AG04450 (cell line): ENCODE data around the gene PRUNE2. TPM values are rescaled to one million over a fixed set of nuclear protein-coding genes. Genes with fewer than 3 reads are reported as not detected.

ENCODE experiments used
- CTCF ChIA-PET: fragments of 300-600, 350-600 bp; formaldehyde crosslinking; extraction: SDS; loops from one replicate; lab custom pipeline; 2022; ENCODE audit warnings: antibody characterized with exemption, inconsistent platforms; lab: Charles Lee
- POLR2A ChIA-PET: fragments of 350-600 bp; formaldehyde crosslinking; extraction: SDS; loops from one replicate; lab custom pipeline; 2021; ENCODE audit warnings: antibody characterized with exemption, inconsistent platforms; lab: Yijun Ruan, JAX
- DNase-seq: peaks from one replicate; pipeline ENCODE4 v3.0.0-alpha.2; 2011; ENCODE audit warnings: low read depth, low spot score
- H3K27ac ChIP-seq: one replicate; pipeline ENCODE4 v1.5.1; 2012; ENCODE audit warnings: low read depth, low read length, control low read depth
- H3K27me3 ChIP-seq: one replicate; pipeline ENCODE4 v1.6.0; 2012; ENCODE audit warnings: low read length; ENCODE audit not compliant: control insufficient read depth, insufficient read depth
- H3K4me3 ChIP-seq: 2 replicates; pipeline ENCODE4 v1.5.1; 2011; ENCODE audit warnings: mild to moderate bottlenecking, low read depth, low read length, control low read depth
- H3K9me3 ChIP-seq: 2 replicates; pipeline ENCODE4 v1.5.1; 2012; ENCODE audit warnings: low read length; ENCODE audit not compliant: control insufficient read depth, insufficient read depth
- polyA plus RNA-seq: library from polyadenylated mRNA; depleted of rRNA; stranded (reverse); fragments of >200 nt; gene quantifications from 2 replicates; pipeline ENCODE4 v1.2.3, GENCODE V29; 2011
- TF ChIP-seq, protein P1 (sequence below): IDR thresholded peaks from 2 replicates; pipeline ENCODE4 v1.5.1; 2011; ENCODE audit warnings: low read depth, low read length, control low read depth, inconsistent platforms

The PRUNE2 gene
- polyA plus RNA-seq, 1 experiment, result 1.1 TPM

DNA sequence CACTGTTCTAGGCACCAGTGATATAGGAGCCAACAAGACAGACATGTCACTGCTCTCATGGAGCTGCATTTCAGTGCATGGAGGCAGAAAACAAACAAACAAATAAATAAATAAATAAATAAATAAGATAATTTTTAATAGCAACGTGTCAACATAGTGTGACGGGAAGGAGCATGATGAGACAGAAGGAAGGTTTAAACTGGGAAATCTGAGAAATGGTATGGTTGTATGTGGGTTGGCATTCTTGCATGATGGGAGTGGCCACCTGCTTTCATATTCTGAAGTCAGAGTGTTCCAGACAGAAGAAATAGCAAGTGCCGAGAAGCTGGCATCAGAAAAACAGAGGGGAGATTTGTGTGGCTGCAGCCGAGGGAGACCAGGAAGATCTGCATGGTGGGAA lies 141.8 kb downstream of the PRUNE2 start, which contains the start of gene PCA3:
PCA3 (plus strand) TSS at position 301 of the 400 bp plus-strand sequence.
- CTCF ChIA-PET, result no interaction called here
- DNase-seq, result no peak
- POLR2A ChIA-PET, result no interaction called here
- TF ChIP-seq, protein P1, sequence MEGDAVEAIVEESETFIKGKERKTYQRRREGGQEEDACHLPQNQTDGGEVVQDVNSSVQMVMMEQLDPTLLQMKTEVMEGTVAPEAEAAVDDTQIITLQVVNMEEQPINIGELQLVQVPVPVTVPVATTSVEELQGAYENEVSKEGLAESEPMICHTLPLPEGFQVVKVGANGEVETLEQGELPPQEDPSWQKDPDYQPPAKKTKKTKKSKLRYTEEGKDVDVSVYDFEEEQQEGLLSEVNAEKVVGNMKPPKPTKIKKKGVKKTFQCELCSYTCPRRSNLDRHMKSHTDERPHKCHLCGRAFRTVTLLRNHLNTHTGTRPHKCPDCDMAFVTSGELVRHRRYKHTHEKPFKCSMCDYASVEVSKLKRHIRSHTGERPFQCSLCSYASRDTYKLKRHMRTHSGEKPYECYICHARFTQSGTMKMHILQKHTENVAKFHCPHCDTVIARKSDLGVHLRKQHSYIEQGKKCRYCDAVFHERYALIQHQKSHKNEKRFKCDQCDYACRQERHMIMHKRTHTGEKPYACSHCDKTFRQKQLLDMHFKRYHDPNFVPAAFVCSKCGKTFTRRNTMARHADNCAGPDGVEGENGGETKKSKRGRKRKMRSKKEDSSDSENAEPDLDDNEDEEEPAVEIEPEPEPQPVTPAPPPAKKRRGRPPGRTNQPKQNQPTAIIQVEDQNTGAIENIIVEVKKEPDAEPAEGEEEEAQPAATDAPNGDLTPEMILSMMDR, result no peak
- no peak within 1 kb of the TSS for H3K4me3 ChIP-seq
- H3K27ac ChIP-seq, result no peak within 1 kb of the TSS
- peaks cover 4% of the 10 kb centered on the region for H3K27me3 ChIP-seq
- H3K9me3 ChIP-seq, result no peaks in the 10 kb centered on the region

DNA sequence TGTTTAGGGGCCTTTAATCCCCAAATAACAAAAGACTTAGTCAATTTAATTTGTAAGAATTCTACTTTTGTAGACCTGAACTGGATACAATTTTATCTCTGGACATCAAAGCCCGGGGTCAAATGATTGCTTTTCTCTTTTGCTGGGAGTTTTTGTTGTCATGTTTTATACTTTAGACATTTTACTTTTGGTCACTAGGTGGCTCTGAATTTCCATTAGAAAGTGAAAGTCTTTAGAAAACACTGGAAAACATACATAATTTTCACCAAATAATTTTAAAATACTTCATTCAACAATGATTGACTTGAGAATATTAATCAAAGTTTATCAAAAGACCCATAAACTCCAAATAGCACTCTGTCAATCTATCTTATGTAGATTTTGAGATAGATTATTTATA lies 144.5 kb downstream of the PRUNE2 start:
- CTCF ChIA-PET, result interaction anchor here (0.5 to 1.1 kb wide), 6 partner anchors 11 to 386 kb away, joined by 3 to 4 read pairs (median 4); no protein-coding TSS in a partner anchor
- no peak overlapping the region for H3K27ac ChIP-seq
- H3K4me3 ChIP-seq, result no peak overlapping the region
- POLR2A ChIA-PET, result no interaction called here
- peaks cover 4% of the 10 kb centered on the region for H3K27me3 ChIP-seq
- DNase-seq, result no peak
- TF ChIP-seq, protein P1, result peak; percentile 45
- H3K9me3 ChIP-seq, result no peaks in the 10 kb centered on the region

GRCh38 chr9:76759732-76760131 lies 146.2 kb downstream of the PRUNE2 start:
- no peak overlapping the region for H3K4me3 ChIP-seq
- H3K9me3 ChIP-seq, result no peaks in the 10 kb centered on the region
- TF ChIP-seq, protein P1, result no peak
- no peak overlapping the region for H3K27ac ChIP-seq
- ChIA-PET POLR2A (no interaction called here), CTCF (interaction anchor here (1.0 kb wide), 1 partner anchor 50 kb away, joined by 3 read pairs; no protein-coding TSS in a partner anchor)
- no peak for DNase-seq
- H3K27me3 ChIP-seq, result peaks cover 4% of the 10 kb centered on the region

GRCh38 chr9:76758476-76758875 lies 147.4 kb downstream of the PRUNE2 start:
- Histone ChIP-seq H3K27ac (no peak overlapping the region), H3K4me3 (no peak overlapping the region), H3K27me3 (peaks cover 4% of the 10 kb centered on the region), H3K9me3 (no peaks in the 10 kb centered on the region)
- POLR2A ChIA-PET, result no interaction called here
- no peak for DNase-seq
- TF ChIP-seq, protein P1, result no peak
- CTCF ChIA-PET, result interaction anchor here (0.8 kb wide), 1 partner anchor 57 kb away, joined by 3 read pairs; no protein-coding TSS in a partner anchor

DNA sequence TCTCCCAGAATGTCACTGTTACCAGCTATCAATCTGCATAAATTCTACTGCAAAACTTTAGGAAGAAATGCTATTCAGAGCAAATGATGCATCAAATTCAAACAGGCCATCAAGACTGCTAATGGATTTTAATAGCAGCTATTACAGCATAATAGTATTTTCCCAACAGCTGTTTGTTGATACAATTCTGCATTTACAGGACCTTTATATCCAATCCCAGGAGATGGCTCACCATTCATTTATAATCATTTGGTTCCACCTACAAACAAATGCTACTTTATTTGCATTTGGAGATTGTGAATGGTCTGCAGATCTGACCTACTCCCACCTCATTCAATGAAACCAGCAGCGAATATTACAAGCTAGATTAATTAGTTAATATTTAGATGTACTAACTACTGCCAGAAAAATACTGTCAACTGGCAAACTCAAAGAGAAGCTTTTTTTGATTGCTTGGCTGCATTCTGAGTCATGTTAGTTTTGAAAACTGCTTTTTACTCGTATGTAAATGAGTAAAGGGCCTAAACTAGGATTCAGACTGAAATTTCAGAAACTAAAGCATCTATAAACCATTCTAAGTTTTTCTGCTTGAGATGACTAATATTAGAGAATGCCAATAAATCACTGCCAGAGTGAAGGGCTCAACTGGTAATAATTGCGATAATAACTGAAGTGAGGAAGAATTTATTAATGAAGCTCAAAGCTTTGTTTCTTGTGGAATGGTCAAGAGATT lies 148.8 kb downstream of the PRUNE2 start:
- Histone ChIP-seq H3K27ac (no peak overlapping the region), H3K9me3 (no peaks in the 10 kb centered on the region), H3K27me3 (no peaks in the 10 kb centered on the region), H3K4me3 (no peak overlapping the region)
- ChIA-PET POLR2A (no interaction called here), CTCF (interaction anchor here (0.5 to 2.2 kb wide), 3 partner anchors 19 to 393 kb away, joined by 4 to 8 read pairs (median 4); no protein-coding TSS in a partner anchor)
- no peak for DNase-seq
- TF ChIP-seq, protein P1, result no peak
